Tibial nerve (tissue), 4 donors: ENCODE data around the gene UTRN.

Experiments used
- EP300 ChIP-seq, 2 donors: sonication (generic); formaldehyde crosslinking; IDR thresholded peaks; one replicate each; pipeline ENCODE4 v1.6.1; 2017; ENCODE audit warnings: antibody characterized with exemption in 2 of 2, mild to moderate bottlenecking in 1 of 2
- TF ChIP-seq, protein P1 (sequence below), 5 experiments: fragments of 200-600 bp in 3 of 5; fragments of 450-650 bp in 2 of 5; sonication (generic) in 3 of 5; IDR thresholded peaks; one replicate each; pipeline ENCODE4 v1.5.1; 2016 to 2019; ENCODE audit warnings: antibody characterized with exemption in 5 of 5, mild to moderate bottlenecking in 3 of 5, moderate library complexity in 2 of 5

DNA sequence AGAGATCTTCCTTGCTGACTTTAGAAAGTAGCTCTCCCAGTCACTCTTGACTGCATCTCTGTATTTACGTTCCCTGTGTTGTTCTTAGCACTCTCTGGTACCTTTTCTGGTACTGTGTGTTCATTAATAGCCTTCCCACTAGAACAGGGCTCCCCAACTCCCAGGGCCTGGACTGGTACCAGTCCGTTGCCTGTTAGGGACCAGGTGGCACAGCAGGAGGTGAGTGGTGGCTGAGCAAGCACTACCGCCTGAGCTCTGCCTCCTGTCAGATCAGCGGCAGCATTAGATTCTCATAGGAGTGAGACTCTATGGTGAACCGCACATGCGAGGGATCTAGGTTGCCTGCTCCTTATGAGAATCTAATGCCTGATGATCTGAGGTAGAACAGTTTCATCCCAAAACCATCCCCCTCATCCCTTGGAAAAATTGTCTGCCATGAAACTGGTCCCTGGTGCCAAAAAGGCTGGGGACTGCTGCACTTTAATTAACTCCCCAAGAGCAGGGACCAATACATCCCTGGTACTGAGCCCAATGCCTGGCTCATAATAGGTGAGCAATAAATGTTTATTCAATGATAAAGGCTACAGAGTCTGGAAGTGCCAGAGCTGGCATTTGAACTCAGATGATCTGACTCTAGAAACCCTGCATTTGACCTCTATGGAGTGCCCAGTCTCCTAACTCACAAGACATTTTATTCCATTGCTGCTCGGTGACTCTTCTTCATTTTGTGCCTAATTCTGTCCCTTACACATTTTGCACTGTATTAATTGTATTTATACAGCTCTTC, 11.0 kb downstream of the UTRN start:
- no peak for TF ChIP-seq EP300 (IDR thresholded peaks at IDR 0.05)
- TF ChIP-seq, protein P1, sequence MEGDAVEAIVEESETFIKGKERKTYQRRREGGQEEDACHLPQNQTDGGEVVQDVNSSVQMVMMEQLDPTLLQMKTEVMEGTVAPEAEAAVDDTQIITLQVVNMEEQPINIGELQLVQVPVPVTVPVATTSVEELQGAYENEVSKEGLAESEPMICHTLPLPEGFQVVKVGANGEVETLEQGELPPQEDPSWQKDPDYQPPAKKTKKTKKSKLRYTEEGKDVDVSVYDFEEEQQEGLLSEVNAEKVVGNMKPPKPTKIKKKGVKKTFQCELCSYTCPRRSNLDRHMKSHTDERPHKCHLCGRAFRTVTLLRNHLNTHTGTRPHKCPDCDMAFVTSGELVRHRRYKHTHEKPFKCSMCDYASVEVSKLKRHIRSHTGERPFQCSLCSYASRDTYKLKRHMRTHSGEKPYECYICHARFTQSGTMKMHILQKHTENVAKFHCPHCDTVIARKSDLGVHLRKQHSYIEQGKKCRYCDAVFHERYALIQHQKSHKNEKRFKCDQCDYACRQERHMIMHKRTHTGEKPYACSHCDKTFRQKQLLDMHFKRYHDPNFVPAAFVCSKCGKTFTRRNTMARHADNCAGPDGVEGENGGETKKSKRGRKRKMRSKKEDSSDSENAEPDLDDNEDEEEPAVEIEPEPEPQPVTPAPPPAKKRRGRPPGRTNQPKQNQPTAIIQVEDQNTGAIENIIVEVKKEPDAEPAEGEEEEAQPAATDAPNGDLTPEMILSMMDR (IDR thresholded peaks at IDR 0.05): no peak
